ENCODE results near the gene PIEZO1. TPM values are rescaled to one million over a fixed set of nuclear protein-coding genes. Genes with fewer than 3 reads are reported as not detected.

Gene PIEZO1
- total and polyA plus RNA-seq, 2 experiments from 2014 or later = 30.4 to 70.1 TPM

DNA sequence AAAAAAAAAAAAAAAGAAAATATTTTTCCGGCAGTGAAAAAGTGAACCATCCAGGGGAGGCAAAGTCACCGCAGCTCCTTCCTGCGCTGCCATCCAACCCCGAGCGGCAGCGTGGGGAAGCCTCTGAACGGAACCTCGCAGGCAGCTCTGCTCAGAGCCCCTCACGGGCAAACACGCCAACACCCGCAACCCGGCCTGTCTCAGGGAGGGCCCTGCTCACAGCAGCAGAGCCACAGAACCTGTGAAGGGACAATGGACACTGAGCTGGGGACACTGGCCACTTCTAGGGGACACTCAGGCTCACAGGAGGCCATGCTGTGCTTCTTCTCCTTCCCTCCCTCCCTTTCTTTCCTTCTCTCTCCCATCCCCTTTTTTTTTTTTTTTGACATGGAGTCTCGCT is 48.1 kb upstream of the PIEZO1 start:
- Mint-ChIP-seq H3K36me3 (ENCODE audit: low read depth) (no peaks in the 10 kb centered on the region; the same call in 2 of the 3 replicates), H3K27ac (no peak overlapping the region), H3K27me3 (ENCODE audit: insufficient read depth, low read depth, poor library complexity) (peaks cover 7% of the 10 kb centered on the region), H3K4me1 (no peaks in the 10 kb centered on the region), H3K4me3 (no peak overlapping the region), H3K9me3 (no peaks in the 10 kb centered on the region)
- H3K4me2 ChIP-seq = no peak overlapping the region
- H3K79me2 ChIP-seq (replicated peaks; ENCODE audit: insufficient read depth) = no peaks in the 10 kb centered on the region
- TF ChIP-seq, protein P1, sequence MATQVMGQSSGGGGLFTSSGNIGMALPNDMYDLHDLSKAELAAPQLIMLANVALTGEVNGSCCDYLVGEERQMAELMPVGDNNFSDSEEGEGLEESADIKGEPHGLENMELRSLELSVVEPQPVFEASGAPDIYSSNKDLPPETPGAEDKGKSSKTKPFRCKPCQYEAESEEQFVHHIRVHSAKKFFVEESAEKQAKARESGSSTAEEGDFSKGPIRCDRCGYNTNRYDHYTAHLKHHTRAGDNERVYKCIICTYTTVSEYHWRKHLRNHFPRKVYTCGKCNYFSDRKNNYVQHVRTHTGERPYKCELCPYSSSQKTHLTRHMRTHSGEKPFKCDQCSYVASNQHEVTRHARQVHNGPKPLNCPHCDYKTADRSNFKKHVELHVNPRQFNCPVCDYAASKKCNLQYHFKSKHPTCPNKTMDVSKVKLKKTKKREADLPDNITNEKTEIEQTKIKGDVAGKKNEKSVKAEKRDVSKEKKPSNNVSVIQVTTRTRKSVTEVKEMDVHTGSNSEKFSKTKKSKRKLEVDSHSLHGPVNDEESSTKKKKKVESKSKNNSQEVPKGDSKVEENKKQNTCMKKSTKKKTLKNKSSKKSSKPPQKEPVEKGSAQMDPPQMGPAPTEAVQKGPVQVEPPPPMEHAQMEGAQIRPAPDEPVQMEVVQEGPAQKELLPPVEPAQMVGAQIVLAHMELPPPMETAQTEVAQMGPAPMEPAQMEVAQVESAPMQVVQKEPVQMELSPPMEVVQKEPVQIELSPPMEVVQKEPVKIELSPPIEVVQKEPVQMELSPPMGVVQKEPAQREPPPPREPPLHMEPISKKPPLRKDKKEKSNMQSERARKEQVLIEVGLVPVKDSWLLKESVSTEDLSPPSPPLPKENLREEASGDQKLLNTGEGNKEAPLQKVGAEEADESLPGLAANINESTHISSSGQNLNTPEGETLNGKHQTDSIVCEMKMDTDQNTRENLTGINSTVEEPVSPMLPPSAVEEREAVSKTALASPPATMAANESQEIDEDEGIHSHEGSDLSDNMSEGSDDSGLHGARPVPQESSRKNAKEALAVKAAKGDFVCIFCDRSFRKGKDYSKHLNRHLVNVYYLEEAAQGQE (IDR thresholded peaks at IDR 0.05; ENCODE audit: unreplicated experiment) = no peak
- TF ChIP-seq EZH2 (IDR thresholded peaks at IDR 0.05; ENCODE audit: low read depth, unreplicated experiment) = no peak
- TF ChIP-seq ZNF114 (CRISPR knock-in tag; IDR thresholded peaks at IDR 0.05) = no peak
- no peak for TF ChIP-seq NANOG (IDR thresholded peaks at IDR 0.05; ENCODE audit: borderline replicate concordance)
- TF ChIP-seq STAT1 (IDR thresholded peaks at IDR 0.05; ENCODE audit: unreplicated experiment) = no peak
- TF ChIP-seq JUNB (IDR thresholded peaks at IDR 0.05; ENCODE audit: unreplicated experiment) = no peak
- TF ChIP-seq, protein P2, sequence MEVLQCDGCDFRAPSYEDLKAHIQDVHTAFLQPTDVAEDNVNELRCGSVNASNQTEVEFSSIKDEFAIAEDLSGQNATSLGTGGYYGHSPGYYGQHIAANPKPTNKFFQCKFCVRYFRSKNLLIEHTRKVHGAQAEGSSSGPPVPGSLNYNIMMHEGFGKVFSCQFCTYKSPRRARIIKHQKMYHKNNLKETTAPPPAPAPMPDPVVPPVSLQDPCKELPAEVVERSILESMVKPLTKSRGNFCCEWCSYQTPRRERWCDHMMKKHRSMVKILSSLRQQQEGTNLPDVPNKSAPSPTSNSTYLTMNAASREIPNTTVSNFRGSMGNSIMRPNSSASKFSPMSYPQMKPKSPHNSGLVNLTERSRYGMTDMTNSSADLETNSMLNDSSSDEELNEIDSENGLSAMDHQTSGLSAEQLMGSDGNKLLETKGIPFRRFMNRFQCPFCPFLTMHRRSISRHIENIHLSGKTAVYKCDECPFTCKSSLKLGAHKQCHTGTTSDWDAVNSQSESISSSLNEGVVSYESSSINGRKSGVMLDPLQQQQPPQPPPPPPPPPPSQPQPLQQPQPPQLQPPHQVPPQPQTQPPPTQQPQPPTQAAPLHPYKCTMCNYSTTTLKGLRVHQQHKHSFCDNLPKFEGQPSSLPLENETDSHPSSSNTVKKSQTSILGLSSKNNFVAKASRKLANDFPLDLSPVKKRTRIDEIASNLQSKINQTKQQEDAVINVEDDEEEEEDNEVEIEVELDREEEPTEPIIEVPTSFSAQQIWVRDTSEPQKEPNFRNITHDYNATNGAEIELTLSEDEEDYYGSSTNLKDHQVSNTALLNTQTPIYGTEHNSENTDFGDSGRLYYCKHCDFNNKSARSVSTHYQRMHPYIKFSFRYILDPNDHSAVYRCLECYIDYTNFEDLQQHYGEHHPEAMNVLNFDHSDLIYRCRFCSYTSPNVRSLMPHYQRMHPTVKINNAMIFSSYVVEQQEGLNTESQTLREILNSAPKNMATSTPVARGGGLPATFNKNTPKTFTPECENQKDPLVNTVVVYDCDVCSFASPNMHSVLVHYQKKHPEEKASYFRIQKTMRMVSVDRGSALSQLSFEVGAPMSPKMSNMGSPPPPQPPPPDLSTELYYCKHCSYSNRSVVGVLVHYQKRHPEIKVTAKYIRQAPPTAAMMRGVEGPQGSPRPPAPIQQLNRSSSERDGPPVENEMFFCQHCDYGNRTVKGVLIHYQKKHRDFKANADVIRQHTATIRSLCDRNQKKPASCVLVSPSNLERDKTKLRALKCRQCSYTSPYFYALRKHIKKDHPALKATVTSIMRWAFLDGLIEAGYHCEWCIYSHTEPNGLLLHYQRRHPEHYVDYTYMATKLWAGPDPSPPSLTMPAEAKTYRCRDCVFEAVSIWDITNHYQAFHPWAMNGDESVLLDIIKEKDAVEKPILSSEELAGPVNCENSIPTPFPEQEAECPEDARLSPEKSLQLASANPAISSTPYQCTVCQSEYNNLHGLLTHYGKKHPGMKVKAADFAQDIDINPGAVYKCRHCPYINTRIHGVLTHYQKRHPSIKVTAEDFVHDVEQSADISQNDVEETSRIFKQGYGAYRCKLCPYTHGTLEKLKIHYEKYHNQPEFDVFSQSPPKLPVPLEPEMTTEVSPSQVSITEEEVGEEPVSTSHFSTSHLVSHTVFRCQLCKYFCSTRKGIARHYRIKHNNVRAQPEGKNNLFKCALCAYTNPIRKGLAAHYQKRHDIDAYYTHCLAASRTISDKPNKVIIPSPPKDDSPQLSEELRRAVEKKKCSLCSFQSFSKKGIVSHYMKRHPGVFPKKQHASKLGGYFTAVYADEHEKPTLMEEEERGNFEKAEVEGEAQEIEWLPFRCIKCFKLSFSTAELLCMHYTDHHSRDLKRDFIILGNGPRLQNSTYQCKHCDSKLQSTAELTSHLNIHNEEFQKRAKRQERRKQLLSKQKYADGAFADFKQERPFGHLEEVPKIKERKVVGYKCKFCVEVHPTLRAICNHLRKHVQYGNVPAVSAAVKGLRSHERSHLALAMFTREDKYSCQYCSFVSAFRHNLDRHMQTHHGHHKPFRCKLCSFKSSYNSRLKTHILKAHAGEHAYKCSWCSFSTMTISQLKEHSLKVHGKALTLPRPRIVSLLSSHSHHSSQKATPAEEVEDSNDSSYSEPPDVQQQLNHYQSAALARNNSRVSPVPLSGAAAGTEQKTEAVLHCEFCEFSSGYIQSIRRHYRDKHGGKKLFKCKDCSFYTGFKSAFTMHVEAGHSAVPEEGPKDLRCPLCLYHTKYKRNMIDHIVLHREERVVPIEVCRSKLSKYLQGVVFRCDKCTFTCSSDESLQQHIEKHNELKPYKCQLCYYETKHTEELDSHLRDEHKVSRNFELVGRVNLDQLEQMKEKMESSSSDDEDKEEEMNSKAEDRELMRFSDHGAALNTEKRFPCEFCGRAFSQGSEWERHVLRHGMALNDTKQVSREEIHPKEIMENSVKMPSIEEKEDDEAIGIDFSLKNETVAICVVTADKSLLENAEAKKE (CRISPR knock-in tag; IDR thresholded peaks at IDR 0.05) = no peak
- no peak for TF ChIP-seq POLR2AphosphoS5 (IDR thresholded peaks at IDR 0.05; ENCODE audit: low read depth)
- TF ChIP-seq, protein P3, sequence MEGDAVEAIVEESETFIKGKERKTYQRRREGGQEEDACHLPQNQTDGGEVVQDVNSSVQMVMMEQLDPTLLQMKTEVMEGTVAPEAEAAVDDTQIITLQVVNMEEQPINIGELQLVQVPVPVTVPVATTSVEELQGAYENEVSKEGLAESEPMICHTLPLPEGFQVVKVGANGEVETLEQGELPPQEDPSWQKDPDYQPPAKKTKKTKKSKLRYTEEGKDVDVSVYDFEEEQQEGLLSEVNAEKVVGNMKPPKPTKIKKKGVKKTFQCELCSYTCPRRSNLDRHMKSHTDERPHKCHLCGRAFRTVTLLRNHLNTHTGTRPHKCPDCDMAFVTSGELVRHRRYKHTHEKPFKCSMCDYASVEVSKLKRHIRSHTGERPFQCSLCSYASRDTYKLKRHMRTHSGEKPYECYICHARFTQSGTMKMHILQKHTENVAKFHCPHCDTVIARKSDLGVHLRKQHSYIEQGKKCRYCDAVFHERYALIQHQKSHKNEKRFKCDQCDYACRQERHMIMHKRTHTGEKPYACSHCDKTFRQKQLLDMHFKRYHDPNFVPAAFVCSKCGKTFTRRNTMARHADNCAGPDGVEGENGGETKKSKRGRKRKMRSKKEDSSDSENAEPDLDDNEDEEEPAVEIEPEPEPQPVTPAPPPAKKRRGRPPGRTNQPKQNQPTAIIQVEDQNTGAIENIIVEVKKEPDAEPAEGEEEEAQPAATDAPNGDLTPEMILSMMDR (conservative IDR thresholded peaks at IDR 0.05; ENCODE audit: low read depth in 2 of 2) = no peak
- TF ChIP-seq, protein P4, sequence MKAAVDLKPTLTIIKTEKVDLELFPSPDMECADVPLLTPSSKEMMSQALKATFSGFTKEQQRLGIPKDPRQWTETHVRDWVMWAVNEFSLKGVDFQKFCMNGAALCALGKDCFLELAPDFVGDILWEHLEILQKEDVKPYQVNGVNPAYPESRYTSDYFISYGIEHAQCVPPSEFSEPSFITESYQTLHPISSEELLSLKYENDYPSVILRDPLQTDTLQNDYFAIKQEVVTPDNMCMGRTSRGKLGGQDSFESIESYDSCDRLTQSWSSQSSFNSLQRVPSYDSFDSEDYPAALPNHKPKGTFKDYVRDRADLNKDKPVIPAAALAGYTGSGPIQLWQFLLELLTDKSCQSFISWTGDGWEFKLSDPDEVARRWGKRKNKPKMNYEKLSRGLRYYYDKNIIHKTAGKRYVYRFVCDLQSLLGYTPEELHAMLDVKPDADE (IDR thresholded peaks at IDR 0.05) = no peak
- H3K4me3 ChIP-seq = no peak overlapping the region
- H3K9me2 ChIP-seq (ENCODE audit: insufficient read depth) = no peaks in the 10 kb centered on the region
- H2AFZ ChIP-seq = no peak overlapping the region
- H3K27ac ChIP-seq (ENCODE audit: low read depth) = no peak overlapping the region
- no peaks in the 10 kb centered on the region for H4K20me1 ChIP-seq (replicated peaks; ENCODE audit: insufficient read depth)
- no peak for DNase-seq (ENCODE audit: low spot score)
- H3K27me3 ChIP-seq (ENCODE audit: insufficient read depth) = no peaks in the 10 kb centered on the region
- ATAC-seq = no peak
- H3K36me3 ChIP-seq (ENCODE audit: insufficient read depth) = no peaks in the 10 kb centered on the region
- H3F3A ChIP-seq (replicated peaks; ENCODE audit: low read depth) = no peaks in the 10 kb centered on the region
- H3K4me1 ChIP-seq (ENCODE audit: insufficient read depth) = no peaks in the 10 kb centered on the region

Measured in GM23338 (cell line).